ENCODE measurements around the gene NAXE. TPM values are rescaled to one million over a fixed set of nuclear protein-coding genes. Genes with fewer than 3 reads are reported as not detected.

The NAXE gene
- total and polyA plus RNA-seq, 2 of the 13 experiments (the other 11 are each of a cell fraction or from before 2014, with no cell fraction given) = 39.4 to 59.4 TPM

- no peak overlapping the region for H2AFZ ChIP-seq (ENCODE audit: low read length)
- no peak for ATAC-seq
- CTCF ChIA-PET (ENCODE audit: low intra/inter-chr PET ratio, low total read pairs) = no interaction called here
These were observed 2.0 kb upstream of the NAXE start for GRCh38 chr1:156589546-156589945.

More at GRCh38 chr1:156589546-156589945, 2.0 kb upstream of the NAXE start:
- WGBS (ENCODE audit: low lambda C conversion rate) = 52% methylated on average over 5 of the region's 5 CpGs
- H3K4me1 ChIP-seq (ENCODE audit: insufficient read depth, low read length) = peaks cover 21% of the 10 kb centered on the region
- H4K20me1 ChIP-seq (ENCODE audit: insufficient read depth, low read length) = no peaks in the 10 kb centered on the region
- intact Hi-C loops (cut with micrococcal nuclease; ENCODE audit: unreplicated experiment) = no loop called here
- H3K36me3 ChIP-seq (replicated peaks in 1 of 2; ENCODE audit: control insufficient read depth in 1 of 2, insufficient read depth in 2 of 2, low read length in 2 of 2) = 0 out of 5 replicates have a peak, but pooled peaks cover 0 to 7% of the 10 kb centered on the region in 2 experiments
- no peak overlapping the region for H3K27ac ChIP-seq (ENCODE audit: extremely low read length, insufficient read depth, low read length)
- H3K9ac ChIP-seq (ENCODE audit: insufficient read depth, low read depth, low read length) = no peak overlapping the region
- TF ChIP-seq GABPA (IDR thresholded peaks at IDR 0.05; ENCODE audit: low read depth, low read length) (no peak), GABPA (CRISPR knock-in tag; IDR thresholded peaks at IDR 0.05; ENCODE audit: low read depth) (no peak), ZNF670 (CRISPR knock-in tag; IDR thresholded peaks at IDR 0.05; ENCODE audit: borderline replicate concordance) (no peak), NCOA1 (CRISPR knock-in tag; IDR thresholded peaks at IDR 0.05) (no peak), ZNF720 (CRISPR knock-in tag; IDR thresholded peaks at IDR 0.05) (no peak), PRDM15 (CRISPR knock-in tag; IDR thresholded peaks at IDR 0.05) (no peak), TEF (CRISPR knock-in tag; IDR thresholded peaks at IDR 0.05) (no peak), TOPORS (CRISPR knock-in tag; IDR thresholded peaks at IDR 0.05) (no peak), ZBTB7B (CRISPR knock-in tag; IDR thresholded peaks at IDR 0.05) (no peak), ARID5B (CRISPR knock-in tag; IDR thresholded peaks at IDR 0.05) (no peak), MEIS2 (CRISPR knock-in tag; IDR thresholded peaks at IDR 0.05) (no peak)
- H3K4me2 ChIP-seq (ENCODE audit: low read depth, low read length) = no peak overlapping the region
- H3K79me2 ChIP-seq (ENCODE audit: insufficient read depth, low read length) = peaks cover 3% of the 10 kb centered on the region
- no peaks in the 10 kb centered on the region for H3K9me3 ChIP-seq (ENCODE audit: low read length)
- H3K27me3 ChIP-seq (ENCODE audit: control insufficient read depth in 1 of 2, insufficient read depth in 2 of 2, low read length in 2 of 2) = peaks cover 0 to 10% of the 10 kb centered on the region in 2 experiments; a peak in 1 of 5 replicates
- FAIRE-seq (no peak), DNase-seq (ENCODE audit: low spot score) (no peak)
- POLR2A ChIA-PET = no interaction called here
- BruUV-seq (replicated peaks) = no TSS peak
- H3K4me3 ChIP-seq (replicated peaks in 1 of 3; ENCODE audit: insufficient read depth in 1 of 3, low read depth in 2 of 3, low read length in 3 of 3) = no peak overlapping the region
- in situ Hi-C loops (cut with HindIII; ENCODE audit: extremely low pct_ligation_motif_present, low pct_unique_long_range_greater_than_20kb) = no loop called here

All from HepG2 (cell line).